HL-60 (cell line): ENCODE results near the gene XPR1.

Source experiments
- GABPA ChIP-seq: IDR thresholded peaks from 2 replicates; pipeline ENCODE4 v1.6.1; 2012; ENCODE audit warnings: low read depth
- POLR2AphosphoS5 ChIP-seq: IDR thresholded peaks from 2 replicates; pipeline ENCODE4 v1.6.1; 2012; ENCODE audit warnings: low read depth
- SPI1 ChIP-seq: IDR thresholded peaks from 2 replicates; pipeline ENCODE4 v1.6.1; 2012; ENCODE audit warnings: low read depth, mild to moderate bottlenecking, borderline replicate concordance
- TF ChIP-seq, protein P1 (sequence below): IDR thresholded peaks from one replicate; pipeline ENCODE4 v1.5.1; 2011; ENCODE audit warnings: low read length, control low read depth, inconsistent platforms; ENCODE audit not compliant: insufficient read depth
- TF ChIP-seq, protein P2 (sequence below): IDR thresholded peaks from 2 replicates; pipeline ENCODE4 v1.6.1; 2012; ENCODE audit warnings: low read depth; ENCODE audit not compliant: insufficient replicate concordance

DNA sequence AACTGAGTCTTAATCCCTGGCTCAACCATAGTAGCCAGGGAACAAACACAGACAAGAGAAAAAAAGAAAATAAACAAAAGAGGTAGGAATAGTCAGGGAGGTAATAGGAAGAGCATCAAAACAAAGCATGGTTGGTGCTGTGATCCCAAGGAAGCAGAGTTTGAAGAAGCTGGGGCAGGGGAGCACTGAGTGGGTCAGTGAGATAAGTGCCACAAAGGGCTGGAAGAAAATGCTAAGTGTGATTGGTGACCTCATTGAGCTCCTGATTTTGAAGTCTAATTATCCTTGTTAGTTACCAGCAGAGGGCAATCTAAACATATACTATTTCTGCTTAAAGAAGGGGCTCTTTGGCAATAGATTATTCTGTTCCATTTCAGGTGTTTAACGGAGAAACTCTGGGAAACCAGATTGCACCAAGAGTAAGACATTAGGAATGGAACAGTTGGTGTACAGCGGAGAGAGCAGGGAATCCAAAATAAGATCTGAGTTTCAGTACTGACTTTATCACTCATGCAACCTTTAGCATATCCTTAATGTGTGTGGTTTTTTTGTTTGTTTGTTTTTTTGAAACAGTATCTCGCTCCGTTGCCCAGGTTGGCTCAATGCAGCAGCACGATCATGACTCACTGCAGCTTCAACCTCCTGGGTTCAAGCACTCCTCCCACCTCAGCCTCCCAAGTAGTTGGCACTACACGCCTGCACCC, 250.1 kb downstream of the XPR1 start:
- TF ChIP-seq POLR2AphosphoS5 (no peak), SPI1 (no peak), GABPA (no peak)
- TF ChIP-seq, protein P1, sequence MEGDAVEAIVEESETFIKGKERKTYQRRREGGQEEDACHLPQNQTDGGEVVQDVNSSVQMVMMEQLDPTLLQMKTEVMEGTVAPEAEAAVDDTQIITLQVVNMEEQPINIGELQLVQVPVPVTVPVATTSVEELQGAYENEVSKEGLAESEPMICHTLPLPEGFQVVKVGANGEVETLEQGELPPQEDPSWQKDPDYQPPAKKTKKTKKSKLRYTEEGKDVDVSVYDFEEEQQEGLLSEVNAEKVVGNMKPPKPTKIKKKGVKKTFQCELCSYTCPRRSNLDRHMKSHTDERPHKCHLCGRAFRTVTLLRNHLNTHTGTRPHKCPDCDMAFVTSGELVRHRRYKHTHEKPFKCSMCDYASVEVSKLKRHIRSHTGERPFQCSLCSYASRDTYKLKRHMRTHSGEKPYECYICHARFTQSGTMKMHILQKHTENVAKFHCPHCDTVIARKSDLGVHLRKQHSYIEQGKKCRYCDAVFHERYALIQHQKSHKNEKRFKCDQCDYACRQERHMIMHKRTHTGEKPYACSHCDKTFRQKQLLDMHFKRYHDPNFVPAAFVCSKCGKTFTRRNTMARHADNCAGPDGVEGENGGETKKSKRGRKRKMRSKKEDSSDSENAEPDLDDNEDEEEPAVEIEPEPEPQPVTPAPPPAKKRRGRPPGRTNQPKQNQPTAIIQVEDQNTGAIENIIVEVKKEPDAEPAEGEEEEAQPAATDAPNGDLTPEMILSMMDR = no peak
- TF ChIP-seq, protein P2, sequence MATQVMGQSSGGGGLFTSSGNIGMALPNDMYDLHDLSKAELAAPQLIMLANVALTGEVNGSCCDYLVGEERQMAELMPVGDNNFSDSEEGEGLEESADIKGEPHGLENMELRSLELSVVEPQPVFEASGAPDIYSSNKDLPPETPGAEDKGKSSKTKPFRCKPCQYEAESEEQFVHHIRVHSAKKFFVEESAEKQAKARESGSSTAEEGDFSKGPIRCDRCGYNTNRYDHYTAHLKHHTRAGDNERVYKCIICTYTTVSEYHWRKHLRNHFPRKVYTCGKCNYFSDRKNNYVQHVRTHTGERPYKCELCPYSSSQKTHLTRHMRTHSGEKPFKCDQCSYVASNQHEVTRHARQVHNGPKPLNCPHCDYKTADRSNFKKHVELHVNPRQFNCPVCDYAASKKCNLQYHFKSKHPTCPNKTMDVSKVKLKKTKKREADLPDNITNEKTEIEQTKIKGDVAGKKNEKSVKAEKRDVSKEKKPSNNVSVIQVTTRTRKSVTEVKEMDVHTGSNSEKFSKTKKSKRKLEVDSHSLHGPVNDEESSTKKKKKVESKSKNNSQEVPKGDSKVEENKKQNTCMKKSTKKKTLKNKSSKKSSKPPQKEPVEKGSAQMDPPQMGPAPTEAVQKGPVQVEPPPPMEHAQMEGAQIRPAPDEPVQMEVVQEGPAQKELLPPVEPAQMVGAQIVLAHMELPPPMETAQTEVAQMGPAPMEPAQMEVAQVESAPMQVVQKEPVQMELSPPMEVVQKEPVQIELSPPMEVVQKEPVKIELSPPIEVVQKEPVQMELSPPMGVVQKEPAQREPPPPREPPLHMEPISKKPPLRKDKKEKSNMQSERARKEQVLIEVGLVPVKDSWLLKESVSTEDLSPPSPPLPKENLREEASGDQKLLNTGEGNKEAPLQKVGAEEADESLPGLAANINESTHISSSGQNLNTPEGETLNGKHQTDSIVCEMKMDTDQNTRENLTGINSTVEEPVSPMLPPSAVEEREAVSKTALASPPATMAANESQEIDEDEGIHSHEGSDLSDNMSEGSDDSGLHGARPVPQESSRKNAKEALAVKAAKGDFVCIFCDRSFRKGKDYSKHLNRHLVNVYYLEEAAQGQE = no peak
